Spleen (tissue), 11 donors: ENCODE data around the gene EHBP1. TPM values are rescaled to one million over a fixed set of nuclear protein-coding genes. Genes with fewer than 3 reads are reported as not detected.

Experiments used
- DNase-seq: peaks from one replicate; pipeline ENCODE4 v3.0.0-alpha.2; 2020
- H3K27ac ChIP-seq, 8 donors: fragments of 200-600 bp; sonication (generic) in 7 of 8; 1 replicate in 4 of 8; 2 replicates in 4 of 8; pipeline versions ENCODE4 v1.5.0 to v1.8.0; 2016 to 2021; ENCODE audit warnings: inconsistent platforms in 4 of 8, mild to moderate bottlenecking in 4 of 8, moderate library complexity in 1 of 8
- H3K27me3 ChIP-seq, 7 donors: fragments of 200-600 bp; sonication (generic) in 6 of 7; replicated peaks in 1 of 7; 1 replicate in 4 of 7; 2 replicates in 3 of 7; pipeline versions ENCODE4 v1.5.0 to v1.8.0; 2016 to 2021; ENCODE audit warnings: inconsistent platforms in 3 of 7, mild to moderate bottlenecking in 1 of 7
- H3K36me3 ChIP-seq, 6 donors: fragments of 200-600 bp; sonication (generic) in 5 of 6; 1 replicate in 4 of 6; 2 replicates in 2 of 6; pipeline versions ENCODE4 v1.5.0 to v1.8.0; 2016 to 2021; ENCODE audit warnings: inconsistent platforms in 2 of 6
- H3K4me1 ChIP-seq, 6 donors: fragments of 200-600 bp; sonication (generic) in 5 of 6; 1 replicate in 3 of 6; 2 replicates in 3 of 6; pipeline versions ENCODE4 v1.5.0 to v1.8.0; 2016 to 2021; ENCODE audit warnings: inconsistent platforms in 3 of 6
- H3K4me3 ChIP-seq, 8 donors: fragments of 200-600 bp; sonication (generic) in 7 of 8; 1 replicate in 4 of 8; 2 replicates in 4 of 8; pipeline versions ENCODE4 v1.5.0 to v1.8.0; 2016 to 2021; ENCODE audit warnings: inconsistent platforms in 4 of 8, mild to moderate bottlenecking in 4 of 8, moderate library complexity in 2 of 8
- H3K9me3 ChIP-seq, 8 donors: fragments of 200-600 bp; sonication (generic) in 7 of 8; 1 replicate in 4 of 8; 2 replicates in 4 of 8; pipeline versions ENCODE4 v1.5.0 to v1.8.0; 2016 to 2021; ENCODE audit warnings: inconsistent platforms in 4 of 8
- POLR2A ChIP-seq, 3 donors: fragments of 450-650 bp; IDR thresholded peaks; one replicate each; pipeline ENCODE4 v1.5.1; 2017; ENCODE audit warnings: antibody characterized with exemption in 3 of 3, mild to moderate bottlenecking in 1 of 3
- POLR2AphosphoS5 ChIP-seq, 3 donors: sonication (generic); formaldehyde crosslinking; IDR thresholded peaks; one replicate each; pipeline ENCODE4 v1.5.1; 2017; ENCODE audit warnings: antibody characterized with exemption in 3 of 3
- WGBS, 5 donors: extraction: QIAGEN DNeasy Blood & Tissue Kit in 3 of 5; methylation state at CpG; one replicate each; pipeline versions ENCODE4 v1.1.5 to v1.1.7; 2013 to 2018; 5-methylcytosine and 5-hydroxymethylcytosine counted together
- intact Hi-C: fragments of 100-400 bp; cut with DNase I; formaldehyde crosslinking; loops from one replicate; pipeline ENCODE4 v1.15.0; 2023; ENCODE audit warnings: low total_unique reads
- polyA plus RNA-seq, 3 donors: library from polyadenylated mRNA; stranded (reverse); fragments of 200-250 nt; gene quantifications; one replicate each; pipeline ENCODE4 v1.2.1, GENCODE V29; 2013
- total RNA-seq, 7 donors: library from RNA; depleted of rRNA in 3 of 7; stranded (reverse); fragments of >200 nt in 3 of 7; fragmentation: NEBNext Ultra II Directional in 4 of 7; extraction: Animal tissue kit (Norgen Biotek cat#: 25700) in 4 of 7; gene quantifications; one replicate each; pipeline versions ENCODE4 v1.1.0 to v1.2.1, GENCODE V29; 2016 to 2021
- TF ChIP-seq, protein P1 (sequence below), 11 experiments: fragments of 200-600 bp in 7 of 11; fragments of 450-650 bp in 4 of 11; sonication (generic) in 4 of 11; IDR thresholded peaks in 8 of 11; conservative IDR thresholded peaks in 3 of 11; 1 replicate in 7 of 11; 2 replicates in 4 of 11; pipeline versions ENCODE4 v1.4.0 to v1.8.0; 2016 to 2021; ENCODE audit warnings: antibody characterized with exemption in 11 of 11, inconsistent platforms in 4 of 11, mild to moderate bottlenecking in 1 of 11
- donor health status: healthy with polysubstance abuse.
- donor health status: DM: no; HTN: no; CAD: no; lungs with moderate emphysema.
- donor health status: DM: no; HTN: no; CAD: no.
- donor health status: Bipolar disorder and iron deficiency.
- donor health status: healthy.
- donor health status: DM: no; HTN: no; CAD: no.
- donor health status: DM: yes; HTN: yes; CAD: no.

The EHBP1 gene
- total and polyA plus RNA-seq, 10 donors = 5.0 to 44.2 (median 31.7) TPM

DNA sequence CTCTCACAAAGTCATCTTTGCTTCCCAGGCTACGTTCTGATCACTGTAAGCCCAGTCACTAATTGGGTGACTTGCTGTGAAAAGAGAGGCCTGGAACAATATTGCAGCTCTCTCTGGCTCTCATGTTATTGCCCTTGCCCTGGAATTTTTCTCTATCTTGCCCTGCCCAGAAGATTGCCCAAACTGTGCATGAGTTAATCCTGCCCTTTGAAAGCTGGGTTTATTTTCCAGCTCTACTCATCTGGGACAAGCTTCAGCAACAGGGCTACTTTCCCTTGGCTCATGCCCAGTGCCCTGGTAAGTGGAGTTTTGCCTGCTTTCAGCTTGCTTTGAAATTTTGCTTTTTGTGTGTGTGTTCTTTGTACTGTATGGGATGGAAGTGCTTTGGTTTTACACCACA lies 6.9 kb upstream of the EHBP1 start:
- DNase-seq = no peak
- Histone ChIP-seq H3K27me3 (peaks cover 0 to 4% (median 0%) of the 10 kb centered on the region in 7 donors), H3K9me3 (no peaks in the 10 kb centered on the region), H3K4me3 (no peak overlapping the region), H3K36me3 (no peaks in the 10 kb centered on the region), H3K27ac (no peak overlapping the region), H3K4me1 (no peaks in the 10 kb centered on the region)
- TF ChIP-seq POLR2AphosphoS5 (IDR thresholded peaks at IDR 0.05) (no peak), POLR2A (IDR thresholded peaks at IDR 0.05) (no peak)
- TF ChIP-seq, protein P1, sequence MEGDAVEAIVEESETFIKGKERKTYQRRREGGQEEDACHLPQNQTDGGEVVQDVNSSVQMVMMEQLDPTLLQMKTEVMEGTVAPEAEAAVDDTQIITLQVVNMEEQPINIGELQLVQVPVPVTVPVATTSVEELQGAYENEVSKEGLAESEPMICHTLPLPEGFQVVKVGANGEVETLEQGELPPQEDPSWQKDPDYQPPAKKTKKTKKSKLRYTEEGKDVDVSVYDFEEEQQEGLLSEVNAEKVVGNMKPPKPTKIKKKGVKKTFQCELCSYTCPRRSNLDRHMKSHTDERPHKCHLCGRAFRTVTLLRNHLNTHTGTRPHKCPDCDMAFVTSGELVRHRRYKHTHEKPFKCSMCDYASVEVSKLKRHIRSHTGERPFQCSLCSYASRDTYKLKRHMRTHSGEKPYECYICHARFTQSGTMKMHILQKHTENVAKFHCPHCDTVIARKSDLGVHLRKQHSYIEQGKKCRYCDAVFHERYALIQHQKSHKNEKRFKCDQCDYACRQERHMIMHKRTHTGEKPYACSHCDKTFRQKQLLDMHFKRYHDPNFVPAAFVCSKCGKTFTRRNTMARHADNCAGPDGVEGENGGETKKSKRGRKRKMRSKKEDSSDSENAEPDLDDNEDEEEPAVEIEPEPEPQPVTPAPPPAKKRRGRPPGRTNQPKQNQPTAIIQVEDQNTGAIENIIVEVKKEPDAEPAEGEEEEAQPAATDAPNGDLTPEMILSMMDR (IDR thresholded peaks at IDR 0.05 in 8 of 11, conservative IDR thresholded peaks at IDR 0.05 in 3 of 11) = no peak
- 81 to 96% (median 85%) methylated on average over 1 of the region's 1 CpG for WGBS, 5 donors
- intact Hi-C loops = no loop called here

DNA sequence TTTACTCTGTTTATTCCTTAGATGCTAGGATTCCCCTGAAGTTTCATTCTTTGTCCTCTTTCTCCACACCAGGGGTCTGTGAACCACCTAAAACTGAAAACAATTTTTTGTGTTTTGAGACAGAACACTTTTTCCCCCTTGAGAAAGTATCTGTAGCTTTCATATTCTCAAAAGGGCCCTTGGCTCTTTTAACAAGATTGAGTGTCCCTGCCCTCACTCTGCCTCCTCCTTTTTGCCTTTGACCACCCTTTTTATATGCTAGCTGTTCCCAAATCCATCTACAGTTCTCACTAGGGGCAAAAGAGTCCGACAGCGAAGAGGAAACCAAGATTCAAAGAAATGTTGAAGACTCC lies 883 bp upstream of the EHBP1 start:
- intact Hi-C loops = loop anchor here (5.0 kb wide), 1 partner anchor 197 kb away; the partner anchor contains the start of gene TMEM17

DNA sequence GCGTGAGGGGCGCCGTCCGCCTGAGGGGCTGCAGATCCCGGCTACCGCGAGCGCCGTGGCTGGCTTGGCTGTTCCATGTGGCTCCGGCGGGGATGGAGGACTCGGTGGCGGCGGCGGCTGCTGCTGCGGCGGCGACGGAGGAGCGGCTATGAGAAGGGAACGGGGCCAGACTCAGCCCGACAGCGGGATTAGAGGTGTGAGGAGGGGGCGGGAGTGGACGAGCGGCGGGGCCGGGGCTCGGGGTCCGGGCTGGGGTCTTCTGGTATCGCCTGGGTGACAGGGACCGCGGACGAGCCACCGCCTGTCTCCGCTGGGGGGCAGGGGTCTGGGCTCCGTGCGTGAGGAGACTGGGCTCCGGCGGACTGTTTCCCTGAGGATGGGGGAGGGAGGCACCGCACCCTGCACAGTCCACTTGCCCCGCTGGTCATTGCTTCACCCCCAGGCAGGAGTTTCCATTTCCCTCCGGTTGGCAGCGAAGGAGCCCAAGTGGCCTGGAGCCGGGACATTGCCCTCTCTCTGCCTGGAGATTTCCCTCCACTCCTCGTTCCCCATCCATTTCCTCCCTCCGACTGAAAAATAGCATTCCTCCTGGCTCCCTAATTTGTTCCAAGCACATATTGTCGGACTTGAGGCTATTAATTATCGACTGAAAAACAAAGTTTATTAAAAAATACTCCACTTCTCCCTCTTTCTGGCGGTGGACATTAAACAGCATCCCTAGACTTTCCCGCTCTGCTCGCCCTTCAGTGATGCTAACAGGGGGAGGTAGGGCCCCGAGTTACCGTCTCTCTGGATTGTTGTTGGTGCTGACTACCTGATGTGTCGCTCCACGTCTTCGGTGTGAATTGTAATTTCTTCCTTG lies 577 bp downstream of the EHBP1 start:
- Histone ChIP-seq H3K4me3 (peak overlapping the region; percentile 71 to 96 (median 87)), H3K36me3 (peaks cover 0 to 6% (median 0%) of the 10 kb centered on the region in 6 donors), H3K9me3 (no peaks in the 10 kb centered on the region), H3K27me3 (no peaks in the 10 kb centered on the region), H3K27ac (peak overlapping the region; percentile 58 to 92 (median 88)), H3K4me1 (peaks cover 0 to 56% (median 28%) of the 10 kb centered on the region in 6 donors)
- intact Hi-C loops = loop anchor here (5.0 kb wide), 1 partner anchor 199 kb away; the partner anchor contains the start of gene TMEM17
- 2 to 4% (median 3%) methylated on average over 29 to 57 of the region's 57 CpGs for WGBS, 5 donors
- TF ChIP-seq POLR2AphosphoS5 (IDR thresholded peaks at IDR 0.05) = no peak
- TF ChIP-seq, protein P1 (IDR thresholded peaks at IDR 0.05 in 8 of 11, conservative IDR thresholded peaks at IDR 0.05 in 3 of 11) = peak in 7 of 11 experiments; percentile 8 to 44 (median 32)
- no peak for DNase-seq

More for the DNA sequence above, 883 bp upstream of the EHBP1 start:
- TF ChIP-seq, protein P1 (IDR thresholded peaks at IDR 0.05 in 8 of 11, conservative IDR thresholded peaks at IDR 0.05 in 3 of 11) = no peak
- TF ChIP-seq POLR2A (IDR thresholded peaks at IDR 0.05) (no peak), POLR2AphosphoS5 (IDR thresholded peaks at IDR 0.05) (no peak)
- Histone ChIP-seq H3K4me1 (peaks cover 0 to 47% (median 28%) of the 10 kb centered on the region in 6 donors), H3K27ac (peak overlapping the region; percentile 50 to 92 (median 88)), H3K27me3 (no peaks in the 10 kb centered on the region), H3K4me3 (peak overlapping the region; percentile 71 to 96 (median 87)), H3K9me3 (no peaks in the 10 kb centered on the region), H3K36me3 (no peaks in the 10 kb centered on the region)
- 2 to 11% (median 4%) methylated on average over 2 of the region's 2 CpGs for WGBS, 5 donors
- DNase-seq = no peak
